Calu3 (cell line): ENCODE measurements around the gene SCN5A. TPM values are rescaled to one million over a fixed set of nuclear protein-coding genes. Genes with fewer than 3 reads are reported as not detected.

ENCODE experiments used
- BruUV-seq: library from RNA; stranded (reverse); fragments of 400-500 nt; replicated peaks from 2 replicates; lab custom pipeline; 2021; lab: Mats Ljungman, UMichigan
- CTCF ChIA-PET: fragments of 300-600 bp; sonication (Branson Sonifier 250); formaldehyde crosslinking; loops from one replicate; lab custom pipeline; 2022; ENCODE audit warnings: antibody characterized with exemption; lab: Charles Lee
- DNase-seq: peaks from one replicate; pipeline ENCODE4 v3.0.0; 2022
- H3K27ac Mint-ChIP-seq: one replicate; pipeline ENCODE4 v1.8.0; 2022; ENCODE audit warnings: mixed read lengths; ENCODE audit not compliant: unreplicated experiment
- H3K27me3 Mint-ChIP-seq: one replicate; pipeline ENCODE4 v1.8.0; 2022; ENCODE audit warnings: mixed read lengths; ENCODE audit not compliant: unreplicated experiment
- H3K36me3 Mint-ChIP-seq: one replicate; pipeline ENCODE4 v1.8.0; 2022; ENCODE audit warnings: mild to moderate bottlenecking, moderate library complexity, mixed read lengths; ENCODE audit not compliant: insufficient read depth, unreplicated experiment
- H3K4me1 Mint-ChIP-seq: one replicate; pipeline ENCODE4 v1.8.0; 2022; ENCODE audit warnings: mild to moderate bottlenecking, low read depth, mixed read lengths; ENCODE audit not compliant: unreplicated experiment
- H3K4me3 Mint-ChIP-seq: one replicate; pipeline ENCODE4 v1.8.0; 2022; ENCODE audit warnings: mild to moderate bottlenecking, low read depth, moderate library complexity, mixed read lengths; ENCODE audit not compliant: unreplicated experiment
- H3K9me3 Mint-ChIP-seq: one replicate; pipeline ENCODE4 v1.8.0; 2022; ENCODE audit warnings: low read depth, mixed read lengths; ENCODE audit not compliant: unreplicated experiment
- CTCF ChIP-seq: fragments of 200-600 bp; IDR thresholded peaks from one replicate; pipeline ENCODE4 v1.8.0; 2022; ENCODE audit warnings: antibody characterized with exemption; ENCODE audit not compliant: unreplicated experiment
- intact Hi-C: fragments of 100-400 bp; cut with micrococcal nuclease; formaldehyde crosslinking; loops from one replicate; pipeline ENCODE4 v1.10.0; 2022; ENCODE audit not compliant: unreplicated experiment
- total RNA-seq: library from RNA; stranded (reverse); gene quantifications from 2 replicates; pipeline ENCODE4 v1.2.3, GENCODE V29; 2022

Gene SCN5A
- total RNA-seq, 1 experiment from 2014 or later = 0.61 TPM

- Mint-ChIP-seq H3K4me3 (no peak overlapping the region), H3K27ac (no peak overlapping the region), H3K36me3 (no peaks in the 10 kb centered on the region), H3K9me3 (no peaks in the 10 kb centered on the region), H3K27me3 (no peaks in the 10 kb centered on the region), H3K4me1 (no peaks in the 10 kb centered on the region)
- CTCF ChIA-PET = no interaction called here
- no peak for TF ChIP-seq CTCF
- no peak for DNase-seq
- intact Hi-C loops = loop anchor here (5.0 to 10.0 kb wide), 2 partner anchors 323 to 485 kb away; no protein-coding TSS in a partner anchor
- BruUV-seq = no TSS peak
Observed at GRCh38 chr3:38519651-38520050, 129.8 kb downstream of the SCN5A start.

GRCh38 chr3:38519000-38519399 lies 130.5 kb downstream of the SCN5A start:
- BruUV-seq = no TSS peak
- TF ChIP-seq CTCF = no peak
- no peaks in the 10 kb centered on the region for H3K36me3 Mint-ChIP-seq
- CTCF ChIA-PET = no interaction called here
- H3K9me3 Mint-ChIP-seq = no peaks in the 10 kb centered on the region
- no peaks in the 10 kb centered on the region for H3K4me1 Mint-ChIP-seq
- H3K4me3 Mint-ChIP-seq = no peak overlapping the region
- intact Hi-C loops = no loop called here
- H3K27ac Mint-ChIP-seq = no peak overlapping the region
- DNase-seq = no peak
- no peaks in the 10 kb centered on the region for H3K27me3 Mint-ChIP-seq

DNA sequence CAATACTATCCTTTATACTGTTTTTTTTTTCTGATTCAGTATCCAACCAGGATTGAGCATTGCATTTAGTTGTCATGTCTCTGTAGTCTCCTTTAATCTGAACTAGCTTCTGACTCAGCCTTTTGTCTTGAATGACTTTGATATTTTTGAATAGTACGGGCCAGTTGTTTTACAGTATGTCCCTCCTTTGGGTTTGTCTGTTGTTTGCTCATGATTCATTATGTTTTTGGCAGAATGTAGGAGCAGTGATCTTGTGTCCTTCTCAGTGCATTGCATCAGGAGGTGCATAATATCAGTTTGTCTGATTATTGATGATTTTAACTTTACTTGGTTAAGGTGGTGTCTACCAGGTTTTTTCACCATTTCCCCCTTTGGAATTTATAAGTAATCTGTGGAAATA lies 132.8 kb downstream of the SCN5A start:
- no peak for DNase-seq
- Mint-ChIP-seq H3K4me1 (no peaks in the 10 kb centered on the region), H3K4me3 (no peak overlapping the region), H3K36me3 (no peaks in the 10 kb centered on the region), H3K9me3 (no peaks in the 10 kb centered on the region), H3K27ac (no peak overlapping the region), H3K27me3 (no peaks in the 10 kb centered on the region)
- intact Hi-C loops = no loop called here
- BruUV-seq = no TSS peak
- TF ChIP-seq CTCF = no peak
- CTCF ChIA-PET = no interaction called here

GRCh38 chr3:38515367-38515766 lies 134.1 kb downstream of the SCN5A start:
- CTCF ChIA-PET = no interaction called here
- no peak for DNase-seq
- Mint-ChIP-seq H3K36me3 (no peaks in the 10 kb centered on the region), H3K9me3 (no peaks in the 10 kb centered on the region), H3K27ac (no peak overlapping the region), H3K4me1 (no peaks in the 10 kb centered on the region), H3K4me3 (no peak overlapping the region), H3K27me3 (no peaks in the 10 kb centered on the region)
- no peak for TF ChIP-seq CTCF
- BruUV-seq = no TSS peak
- intact Hi-C loops = no loop called here

DNA sequence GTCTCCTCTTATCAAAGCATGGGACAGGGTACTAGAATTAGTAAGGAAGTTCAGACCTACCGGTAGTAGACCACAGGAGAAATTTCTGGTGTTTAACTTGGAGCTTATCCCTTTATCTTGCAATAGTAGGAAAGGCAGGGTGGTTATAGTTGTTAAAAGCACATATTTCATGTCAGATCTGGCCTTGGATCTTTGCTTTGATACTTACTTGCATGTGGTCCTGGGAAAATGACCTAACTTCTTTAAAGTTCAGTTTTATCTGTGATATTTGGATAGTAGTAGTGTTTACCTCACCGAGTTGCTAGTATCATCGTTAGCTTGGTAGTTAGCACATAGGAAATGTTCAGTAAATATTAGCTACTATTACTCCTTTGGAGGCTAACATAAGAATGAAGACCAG lies 137.9 kb downstream of the SCN5A start:
- CTCF ChIA-PET = no interaction called here
- intact Hi-C loops = no loop called here
- DNase-seq = no peak
- H3K27me3 Mint-ChIP-seq = no peaks in the 10 kb centered on the region
- no peak for TF ChIP-seq CTCF
- no peaks in the 10 kb centered on the region for H3K9me3 Mint-ChIP-seq
- no peak overlapping the region for H3K4me3 Mint-ChIP-seq
- no peak overlapping the region for H3K27ac Mint-ChIP-seq
- H3K36me3 Mint-ChIP-seq = peaks cover 9% of the 10 kb centered on the region
- no peaks in the 10 kb centered on the region for H3K4me1 Mint-ChIP-seq
- BruUV-seq = no TSS peak
